GM12878 (cell line): ENCODE data around the gene ZNF678. TPM values are rescaled to one million over a fixed set of nuclear protein-coding genes. Genes with fewer than 3 reads are reported as not detected.

Source experiments
- BCL3 ChIP-seq: IDR thresholded peaks from 2 replicates; pipeline ENCODE4 v1.6.1; 2011; ENCODE audit warnings: borderline replicate concordance, low read depth, mild to moderate bottlenecking, moderate library complexity, low read length; ENCODE audit not compliant: insufficient read depth, poor library complexity, severe bottlenecking
- BMI1 ChIP-seq: fragments of 450-650 bp; IDR thresholded peaks from 2 replicates; pipeline ENCODE4 v1.6.1; 2016; ENCODE audit warnings: mild to moderate bottlenecking, moderate library complexity, borderline replicate concordance
- CEBPZ ChIP-seq: fragments of 150-350 bp; IDR thresholded peaks from 2 replicates; pipeline ENCODE4 v1.6.1; 2016; ENCODE audit warnings: low read depth, low read length
- CTCF ChIP-seq, 3 experiments: IDR thresholded peaks in 2 of 3; conservative IDR thresholded peaks in 1 of 3; 2 replicates each; pipeline ENCODE4 v1.5.1; 2011; ENCODE audit warnings: low read depth in 3 of 3, low read length in 3 of 3, mild to moderate bottlenecking in 3 of 3, control low read depth in 2 of 3, moderate library complexity in 2 of 3, inconsistent platforms in 1 of 3, mixed read lengths in 1 of 3; ENCODE audit not compliant: control insufficient read depth in 2 of 3, insufficient read depth in 1 of 3; ENCODE audit errors: extremely low read depth in 1 of 3
- E2F8 ChIP-seq: fragments of 450-650 bp; IDR thresholded peaks from 2 replicates; pipeline ENCODE4 v1.6.1; 2018; ENCODE audit warnings: mild to moderate bottlenecking, low read depth, moderate library complexity; ENCODE audit not compliant: partially characterized antibody
- EP300 ChIP-seq, 2 experiments: fragments of 150-350 bp in 1 of 2; IDR thresholded peaks; 2 replicates each; pipeline ENCODE4 v1.6.1; 2011 to 2012; ENCODE audit warnings: low read depth in 2 of 2, low read length in 2 of 2, borderline replicate concordance in 1 of 2, improper control_type of control experiment in 1 of 2, inconsistent platforms in 1 of 2; ENCODE audit not compliant: control insufficient read depth in 1 of 2
- HDGF ChIP-seq: fragments of 450-650 bp; IDR thresholded peaks from 2 replicates; pipeline ENCODE4 v1.6.1; 2016; ENCODE audit warnings: antibody characterized with exemption
- JUND ChIP-seq: IDR thresholded peaks from 2 replicates; pipeline ENCODE4 v1.6.1; 2012; ENCODE audit warnings: low read depth, mild to moderate bottlenecking, low read length, improper control_type of control experiment, moderate library complexity
- NFXL1 ChIP-seq: fragments of 450-650 bp; IDR thresholded peaks from 2 replicates; pipeline ENCODE4 v1.6.1; 2017; ENCODE audit warnings: antibody characterized with exemption, mild to moderate bottlenecking, borderline replicate concordance
- REST ChIP-seq: IDR thresholded peaks from 2 replicates; pipeline ENCODE4 v1.6.1; 2012; ENCODE audit warnings: mild to moderate bottlenecking, low read depth, low read length
- SMAD5 ChIP-seq: IDR thresholded peaks from 2 replicates; pipeline ENCODE4 v1.6.1; 2016; ENCODE audit warnings: antibody characterized with exemption, low read depth
- ZNF207 ChIP-seq: fragments of 450-650 bp; IDR thresholded peaks from 2 replicates; pipeline ENCODE4 v1.6.1; 2014; ENCODE audit warnings: antibody characterized with exemption, mild to moderate bottlenecking, borderline replicate concordance
- polyA plus RNA-seq, 11 experiments: library from polyadenylated mRNA; depleted of rRNA in 4 of 11; unstranded in 6 of 11; stranded (reverse) in 5 of 11; fragments of >200 nt; fragmentation: Nextera tagmentation in 4 of 11; fragmentation: Illumina TruSeq in 1 of 11; extraction: Ambion mirVana in 4 of 11; extraction: Trizol in 1 of 11; gene quantifications; 1 replicate in 1 of 11; 2 replicates in 10 of 11; pipeline versions ENCODE4 v1.2.1 to v1.2.3, GENCODE V29; 2011 to 2016; ENCODE audit warnings: inconsistent platforms in 2 of 11, missing spikeins in 2 of 11, low read depth in 1 of 11
- total RNA-seq, 4 experiments: library from RNA; depleted of rRNA in 3 of 4; stranded (reverse); fragments of >200 nt in 3 of 4; fragmentation: Illumina TruSeq in 1 of 4; extraction: Trizol in 1 of 4; gene quantifications; 2 replicates each; pipeline versions ENCODE4 v1.2.1 to v1.2.3, GENCODE V29; 2013 to 2021

ZNF678 gene
- total and polyA plus RNA-seq, 10 of the 15 experiments (the other 5 are each of a cell fraction or from before 2014, with no cell fraction given) = 1.4 to 10.4 (median 3.5) TPM

- TF ChIP-seq E2F8 = no peak
- TF ChIP-seq NFXL1 = no peak
- no peak; the same call in 1 of the 2 replicates for TF ChIP-seq SMAD5
- no peak for TF ChIP-seq CEBPZ
- TF ChIP-seq BMI1 = no peak
- no peak for TF ChIP-seq ZNF207
- no peak for TF ChIP-seq HDGF
- no peak for TF ChIP-seq REST
- 0 out of 2 replicates have a peak, but pooled peaks have one; percentile 33 for TF ChIP-seq JUND
- no peak; a peak in 1 of 4 replicates for TF ChIP-seq EP300 (IDR thresholded peaks at IDR 0.05; ENCODE audit: borderline replicate concordance in 1 of 2, control insufficient read depth in 1 of 2, low read depth in 2 of 2, low read length in 2 of 2)
- no peak for TF ChIP-seq BCL3
- no peak for TF ChIP-seq CTCF (IDR thresholded peaks at IDR 0.05 in 2 of 3, conservative IDR thresholded peaks at IDR 0.05 in 1 of 3; ENCODE audit: control insufficient read depth in 2 of 3, extremely low read depth in 1 of 3, insufficient read depth in 1 of 3, low read depth in 3 of 3, low read length in 3 of 3)
Observed at GRCh38 chr1:227563324-227564201, at the start of gene ZNF678 (continued).
